GM19035 (cell line): ENCODE measurements around the gene ADARB2.
"Not testable (repeated sequence)": the region's sequence is repeated elsewhere in the genome, so short reads cannot be mapped to it uniquely, and the experiment has no call there.

Experiments
- ATAC-seq: cut with Tn5 transposase; IDR thresholded peaks from one replicate; pipeline ENCODE4 v1.9.1; 2021; ENCODE audit not compliant: unreplicated experiment

Gene ADARB2

DNA sequence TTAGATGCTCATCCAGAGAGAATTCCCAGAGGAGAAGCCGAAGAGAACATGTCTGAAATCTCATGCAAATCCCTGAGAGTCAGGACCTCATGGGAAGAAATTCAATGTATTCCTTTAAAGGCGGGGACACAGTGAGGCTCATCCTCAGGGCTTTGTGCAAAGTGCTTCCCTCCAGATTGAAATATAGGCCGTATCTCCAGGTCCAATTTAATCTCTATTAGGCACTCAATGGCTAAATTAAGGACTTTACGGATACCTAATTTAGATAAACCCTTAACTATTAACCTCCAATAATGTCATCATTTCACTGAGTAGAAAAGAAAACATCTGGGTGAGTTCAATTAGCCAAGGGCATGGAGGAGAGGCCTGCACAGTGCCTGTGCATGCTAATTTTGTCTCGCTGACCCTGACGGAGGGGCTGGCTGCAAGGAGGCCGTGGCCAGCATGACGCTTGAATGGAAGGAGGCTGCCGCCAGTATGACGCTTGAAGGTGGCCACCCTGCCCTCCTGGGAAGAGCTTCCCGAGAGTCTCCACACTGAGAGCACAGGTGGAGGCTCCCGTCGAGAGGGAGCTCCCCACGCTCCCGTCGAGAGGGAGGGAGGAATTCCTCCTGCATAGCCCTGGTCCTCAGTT, 287.6 kb downstream of the ADARB2 start:
- ATAC-seq: no peak

DNA sequence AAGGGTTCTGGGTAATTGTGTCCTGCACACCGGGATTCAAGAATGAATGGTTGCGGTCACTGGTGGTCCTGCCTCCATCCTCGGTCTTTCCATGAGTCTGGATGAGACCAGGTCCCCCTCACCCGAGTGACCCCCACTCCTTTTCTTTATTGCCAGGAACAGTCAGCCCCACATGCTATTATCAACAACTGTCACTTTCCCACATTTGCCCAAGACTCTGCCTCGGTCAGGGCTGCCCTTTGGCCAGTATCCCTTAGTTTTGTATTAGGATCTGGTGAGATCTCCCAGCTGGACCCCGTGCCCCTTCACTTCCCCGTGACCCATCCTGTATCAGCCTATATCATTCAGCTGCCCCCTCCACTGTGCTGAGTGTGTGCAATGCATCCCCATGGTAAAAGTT, 288.3 kb downstream of the ADARB2 start:
- ATAC-seq: no peak

DNA sequence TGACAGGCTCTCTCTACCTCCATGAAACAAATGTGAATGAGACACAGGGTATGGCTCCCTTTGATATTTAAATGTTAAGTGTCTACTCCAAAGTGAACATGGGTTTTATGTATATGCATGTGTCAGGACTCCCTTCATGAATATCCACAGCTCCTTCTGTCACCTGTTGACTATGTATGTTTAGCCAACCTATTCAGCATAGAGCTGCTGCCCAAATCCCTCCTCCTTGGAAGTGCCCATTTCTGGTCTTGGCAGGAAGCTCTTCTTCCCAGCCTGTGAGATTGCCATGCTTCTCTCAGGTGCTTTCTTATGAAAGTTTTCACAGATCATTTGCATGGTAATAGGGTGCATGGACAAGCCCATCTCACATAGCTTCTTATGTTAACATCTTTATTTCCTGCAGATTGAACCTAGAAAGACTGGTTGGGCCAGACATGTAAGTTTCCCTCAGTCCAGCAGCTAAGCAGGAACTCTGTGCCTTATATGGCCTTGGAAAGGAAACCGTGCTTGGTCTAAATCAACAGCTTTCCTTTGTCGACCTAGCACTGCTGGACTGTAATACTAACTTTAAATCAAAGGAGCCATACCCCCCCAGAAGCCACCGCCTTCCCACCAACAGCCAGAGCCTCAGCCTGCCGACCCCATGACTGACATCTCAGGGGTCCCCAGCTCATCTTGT, 288.9 kb downstream of the ADARB2 start:
- ATAC-seq: no peak

DNA sequence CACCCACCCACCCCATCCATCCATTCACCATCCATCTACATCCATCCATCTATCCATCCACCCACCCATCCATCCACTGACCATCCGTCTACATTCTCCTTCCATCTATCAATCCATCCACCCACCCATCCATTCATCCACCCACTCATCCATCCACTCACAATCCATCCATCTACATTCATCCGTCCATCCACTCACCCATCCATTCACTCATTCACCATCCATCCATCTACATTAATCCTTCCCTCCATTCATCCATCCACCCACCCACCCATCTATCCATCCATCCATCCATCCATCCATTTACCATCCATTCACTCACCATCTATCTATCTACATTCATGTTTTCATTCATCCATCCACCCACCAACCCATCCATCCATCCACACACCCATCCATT, 292.5 kb downstream of the ADARB2 start:
- no peak for ATAC-seq

DNA sequence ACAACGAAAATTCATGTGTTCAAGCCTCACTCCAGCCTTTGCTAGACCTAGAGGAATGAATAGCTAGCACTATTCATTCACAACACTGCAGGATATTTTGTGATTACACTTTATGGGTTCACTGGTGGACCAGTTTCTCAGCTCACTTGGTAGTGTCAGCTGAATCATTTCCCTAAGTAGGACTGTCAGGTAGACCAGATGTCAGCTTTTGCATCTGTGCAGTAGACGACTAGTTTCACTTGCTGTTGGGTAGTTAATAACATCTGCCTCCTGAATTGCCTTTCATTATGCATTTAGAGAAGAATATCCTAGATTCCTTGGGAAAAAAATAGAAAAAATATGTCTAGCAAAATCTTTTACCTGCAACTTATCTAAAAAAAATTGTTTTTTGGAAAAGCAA, 296.4 kb downstream of the ADARB2 start:
- ATAC-seq: no peak

DNA sequence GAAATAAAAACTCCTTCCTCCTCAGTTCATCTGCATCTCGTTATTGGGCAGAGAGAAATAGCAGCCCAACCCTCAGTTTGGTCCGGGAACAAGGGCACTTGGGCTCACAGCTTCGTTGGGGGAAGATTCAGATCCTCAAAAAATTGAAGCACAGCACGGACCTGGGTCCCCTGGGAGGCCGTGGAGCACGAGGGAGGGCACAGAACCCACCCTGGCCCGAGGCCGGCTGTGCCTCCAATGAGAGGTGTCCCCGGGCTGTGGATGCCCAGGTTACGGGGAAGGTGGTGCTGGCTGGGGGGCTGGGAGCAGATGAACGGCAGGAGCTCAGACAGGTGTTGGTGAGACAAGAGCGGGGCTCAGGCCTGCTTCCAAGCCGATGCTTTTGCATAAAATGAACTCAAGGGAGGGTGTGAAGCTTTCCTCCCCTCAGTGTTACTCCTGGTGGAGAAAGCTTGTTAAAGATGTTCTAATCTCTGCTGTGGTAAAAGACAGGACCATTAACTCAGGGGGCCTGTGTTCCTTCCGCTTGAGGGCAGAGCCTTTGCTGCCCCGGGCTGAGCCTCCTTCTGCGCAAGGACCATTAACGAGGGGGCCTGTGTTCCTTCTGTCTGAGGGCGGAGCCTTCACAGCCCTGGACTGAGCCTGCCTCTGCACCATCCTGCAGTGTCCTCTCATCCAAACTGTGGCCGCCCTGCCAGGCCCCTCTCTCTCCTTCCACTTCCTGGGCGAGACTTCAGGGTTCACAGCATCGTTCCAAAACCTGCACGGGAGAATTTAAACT, 302.2 kb downstream of the ADARB2 start:
- ATAC-seq: no peak

DNA sequence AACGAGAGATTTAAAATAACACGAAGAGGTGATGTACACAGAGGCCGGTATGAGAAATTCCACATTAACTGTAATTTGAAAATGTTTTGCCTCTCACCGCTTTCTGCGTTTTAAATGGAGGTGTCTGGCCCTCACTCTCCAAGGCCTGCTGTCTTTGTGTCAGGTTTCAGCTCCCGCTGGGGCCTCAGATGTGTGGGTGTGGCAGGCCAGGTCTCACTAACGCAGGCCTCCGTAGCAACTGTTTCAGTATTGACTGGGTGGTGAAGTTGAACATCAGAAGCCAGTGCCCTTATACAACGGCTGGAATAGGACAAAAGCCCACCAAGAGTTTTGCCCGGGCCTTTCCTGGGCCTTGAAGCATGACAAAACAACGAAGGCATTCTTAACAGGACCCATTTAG, 303.1 kb downstream of the ADARB2 start:
- no peak for ATAC-seq

DNA sequence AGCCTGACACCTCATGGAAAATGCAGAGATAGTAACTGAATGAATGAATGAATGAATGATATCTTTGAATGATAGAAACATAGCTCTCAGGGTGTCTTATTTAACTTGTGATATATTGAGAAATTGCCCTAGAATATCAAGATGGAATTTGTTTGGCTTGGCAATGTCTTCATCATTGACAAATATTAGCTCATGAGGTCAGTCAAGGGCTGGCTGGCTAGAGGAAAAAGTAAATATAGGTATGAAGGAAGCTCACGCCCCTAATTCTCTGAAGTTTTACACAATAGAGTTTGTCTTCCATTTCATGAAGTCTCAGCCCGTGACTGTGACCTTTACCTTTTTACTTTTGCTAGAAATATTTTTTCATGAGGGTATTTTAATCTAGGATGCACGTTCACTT, 305.2 kb downstream of the ADARB2 start:
- no peak for ATAC-seq

DNA sequence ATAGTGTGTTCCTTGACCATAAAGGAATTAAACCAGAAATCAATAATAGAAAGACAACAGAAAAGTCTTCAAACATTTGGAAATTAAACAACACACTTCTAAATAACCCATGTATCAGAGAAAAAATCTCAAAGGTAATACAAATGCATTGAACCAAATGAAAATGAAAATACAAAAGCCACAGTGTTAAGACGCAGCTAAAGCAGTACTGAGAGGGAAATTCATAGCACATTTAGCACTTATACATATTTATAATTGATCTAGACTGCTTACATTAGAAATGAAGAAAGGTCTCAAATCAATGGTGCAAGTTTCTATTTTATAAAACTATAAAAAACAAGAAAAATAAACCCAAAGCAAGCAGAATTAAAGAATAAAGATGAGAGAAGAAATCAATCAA, 306.1 kb downstream of the ADARB2 start:
- no peak for ATAC-seq

DNA sequence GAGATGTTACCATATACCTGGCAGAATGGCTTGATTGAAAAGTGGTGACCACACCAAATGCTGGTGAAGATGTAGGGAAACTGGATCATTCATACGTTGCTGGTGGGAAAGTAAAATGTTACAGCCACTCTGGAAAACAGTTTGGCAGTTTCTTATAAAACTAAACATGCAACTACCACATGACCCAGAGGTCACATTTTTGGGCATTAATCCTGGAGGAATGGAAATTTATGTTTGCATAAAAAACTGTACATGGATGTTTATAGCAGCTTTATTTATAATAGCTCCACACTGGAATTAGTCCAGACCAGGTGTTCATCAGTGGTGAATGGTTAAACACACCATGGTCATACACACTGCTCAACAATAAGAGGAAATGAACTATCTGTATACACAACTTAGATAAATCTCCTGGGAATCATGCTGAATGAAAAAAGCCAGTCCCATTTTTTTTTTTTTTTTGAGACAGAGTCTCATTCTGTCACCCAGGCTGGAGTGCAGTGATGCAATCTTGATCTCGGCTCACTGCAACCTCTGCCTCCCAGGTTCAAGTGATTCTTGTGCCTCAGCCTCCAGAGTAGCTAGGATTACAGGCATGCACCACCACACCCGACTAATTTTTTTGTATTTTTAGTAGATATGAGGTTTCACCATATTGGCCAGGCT, 309.7 kb downstream of the ADARB2 start:
- not testable (repeated sequence) for ATAC-seq

DNA sequence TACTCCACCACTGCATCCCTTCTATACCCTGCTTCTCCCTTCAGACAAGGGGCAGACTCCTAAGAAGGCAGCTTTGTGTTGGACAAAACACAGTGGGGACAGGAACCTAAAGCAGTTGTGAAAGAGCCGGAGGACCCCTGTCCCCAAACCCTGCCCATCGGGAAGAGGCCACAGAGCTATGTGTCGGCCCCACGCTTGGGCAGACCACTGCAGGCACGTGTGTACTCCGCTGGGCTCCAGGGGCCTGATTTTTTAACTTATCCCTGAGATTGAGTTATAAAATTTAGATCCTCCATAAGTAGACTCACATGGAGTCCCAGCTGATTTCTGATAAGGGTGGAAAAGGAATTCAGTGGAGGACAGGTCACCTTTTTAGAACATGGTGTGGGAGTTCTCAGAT, 310.5 kb downstream of the ADARB2 start:
- no peak for ATAC-seq

DNA sequence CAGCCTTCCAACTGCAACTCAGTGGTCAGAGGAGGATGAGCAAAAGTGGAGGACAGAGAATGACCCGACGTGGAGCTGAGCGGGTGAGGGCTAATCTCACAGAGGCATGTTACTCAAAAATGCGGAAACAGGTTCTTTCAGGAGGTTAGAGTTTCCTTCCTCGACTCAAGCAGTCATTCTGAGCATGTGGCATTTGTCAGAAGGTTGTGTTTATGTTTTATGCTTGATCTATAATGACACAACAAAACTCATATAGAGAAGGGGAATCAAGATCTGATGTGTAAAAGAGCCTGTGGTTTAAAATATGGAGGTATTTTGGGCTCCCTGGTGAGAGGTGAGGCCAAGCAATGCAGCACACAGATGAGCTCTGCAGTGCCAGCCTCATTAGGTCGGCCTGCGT, 311.4 kb downstream of the ADARB2 start:
- peak; percentile 70 for ATAC-seq

DNA sequence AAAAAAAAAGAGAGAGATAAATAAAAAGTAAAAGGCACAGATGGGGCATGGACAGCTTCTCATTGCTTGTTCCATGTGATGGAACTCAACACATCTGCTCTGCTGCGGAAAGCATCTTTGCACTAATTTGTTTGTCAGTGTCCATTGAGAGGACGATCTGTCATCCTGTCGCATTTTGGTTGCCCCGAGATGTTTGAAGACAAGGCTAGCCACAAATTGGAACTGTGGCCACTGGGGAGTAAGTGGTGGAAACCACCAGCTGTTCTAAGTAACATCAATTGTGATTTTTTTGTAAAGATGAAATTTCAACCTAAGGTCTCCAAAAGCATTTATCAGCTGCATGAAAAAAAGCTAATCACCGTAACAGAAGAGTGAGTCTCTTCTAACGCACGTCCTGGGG, 312.7 kb downstream of the ADARB2 start:
- no peak for ATAC-seq

DNA sequence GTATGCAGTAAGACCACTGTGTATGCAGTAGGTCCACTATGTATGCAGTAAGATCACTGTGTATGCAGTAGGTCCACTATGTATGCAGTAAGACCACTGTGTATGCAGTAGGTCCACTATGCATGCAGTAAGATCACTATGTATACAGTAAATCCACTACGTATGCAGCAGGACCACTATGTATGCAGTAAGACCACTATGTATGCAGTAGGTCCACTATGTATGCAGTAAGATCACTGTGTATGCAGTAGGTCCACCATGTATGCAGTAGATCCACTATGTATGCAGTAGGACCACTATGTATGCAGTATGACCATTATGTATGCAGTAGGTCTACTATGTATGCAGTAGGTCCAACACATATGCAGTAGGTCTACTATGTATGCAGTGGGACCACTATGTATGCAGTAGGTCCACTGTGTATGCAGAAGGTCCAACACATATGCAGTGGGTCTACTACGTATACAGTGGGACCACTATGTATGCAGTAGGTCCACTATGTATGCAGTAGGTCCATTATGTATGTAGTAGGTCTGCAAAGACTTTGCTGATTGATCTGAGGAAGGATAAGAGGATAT, 313.6 kb downstream of the ADARB2 start:
- ATAC-seq: no peak

DNA sequence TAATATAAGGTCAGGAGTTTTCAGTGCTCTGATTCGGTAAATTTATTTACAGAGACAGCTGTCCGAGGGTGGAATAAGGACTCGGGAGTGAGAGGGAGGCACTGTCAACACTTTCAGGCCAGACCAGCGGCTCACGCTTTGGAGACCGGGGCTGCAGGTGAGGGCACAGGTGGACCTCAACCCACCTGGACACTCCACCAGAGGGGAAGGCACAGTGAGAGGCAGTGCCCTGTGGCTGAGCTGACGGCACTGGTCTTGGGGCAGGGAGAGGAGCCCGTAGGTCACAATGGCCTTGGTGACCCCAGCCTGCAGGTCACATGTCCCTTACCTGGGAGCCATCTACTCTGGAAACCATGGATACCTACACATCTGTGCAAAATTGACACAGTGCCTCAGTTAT, 315.1 kb downstream of the ADARB2 start:
- no peak for ATAC-seq

DNA sequence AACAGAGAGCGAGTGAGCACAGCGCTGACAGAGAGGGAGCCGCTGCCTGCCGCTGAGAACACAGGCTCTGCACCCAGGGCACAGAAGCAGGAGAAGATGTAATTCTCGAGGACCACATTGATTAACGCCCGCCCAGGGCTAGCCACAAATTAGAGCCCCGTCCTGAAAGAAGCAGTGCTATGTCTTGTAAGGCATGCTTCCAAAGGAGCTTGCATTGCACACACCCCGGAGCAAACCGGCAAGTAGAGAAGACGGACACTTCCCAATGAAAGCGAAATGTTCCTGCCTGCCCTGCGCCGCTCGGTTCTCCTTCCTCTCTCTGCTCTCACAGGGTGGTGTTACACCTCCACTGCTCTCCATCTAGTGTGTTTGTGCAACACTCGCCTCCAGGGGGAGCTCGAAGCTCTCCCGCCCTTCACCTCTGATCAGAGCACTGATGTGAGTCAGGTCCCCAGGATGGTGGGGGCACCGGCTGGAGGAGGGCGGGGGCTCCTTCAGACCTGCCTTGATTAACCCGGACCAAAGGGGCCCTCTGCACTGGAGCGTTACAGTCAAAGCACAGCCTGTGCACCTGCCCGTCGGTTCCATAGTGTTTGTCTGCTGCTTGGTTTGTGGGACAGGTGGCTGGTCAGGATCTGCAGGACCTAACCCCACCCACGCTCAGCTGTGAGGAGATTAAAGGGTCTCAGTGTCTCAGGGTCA, 316.5 kb downstream of the ADARB2 start:
- ATAC-seq: peak; percentile 93

DNA sequence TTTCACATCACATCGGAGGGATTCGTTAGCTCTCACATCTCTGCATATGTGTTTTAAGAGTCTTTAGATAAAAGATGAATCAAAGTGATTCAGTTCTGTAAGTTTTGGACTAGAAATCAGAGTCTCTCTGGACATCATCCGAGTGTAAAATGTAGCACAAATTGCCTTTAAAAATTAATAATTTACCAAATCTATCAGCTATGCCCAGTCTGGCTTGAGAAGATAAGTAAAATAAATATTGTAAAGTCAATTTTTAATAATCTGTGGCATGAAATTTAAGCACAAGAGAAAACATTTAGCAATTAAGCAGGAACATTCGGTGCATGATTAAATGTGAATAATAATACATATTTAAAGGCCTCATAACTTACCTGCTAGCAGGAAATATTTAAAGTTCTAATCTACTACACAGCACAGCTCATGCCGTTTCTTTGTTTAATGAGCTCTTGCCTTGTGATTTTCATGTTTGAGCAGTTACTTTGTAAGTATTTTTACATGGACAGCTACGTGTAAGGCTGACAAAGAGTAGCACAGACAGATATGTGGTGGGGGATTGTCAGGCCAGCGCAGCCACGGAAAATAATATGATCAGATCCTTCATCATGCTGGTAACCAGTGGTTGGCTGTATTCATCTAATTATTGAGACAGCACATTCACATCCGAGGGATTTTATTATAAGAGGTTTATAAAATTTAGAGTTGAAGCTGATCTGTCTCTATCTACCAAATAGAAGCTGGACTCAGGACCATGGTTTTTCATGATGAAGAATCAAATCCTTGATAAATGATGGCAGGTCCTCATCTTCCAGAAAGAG, 317.3 kb downstream of the ADARB2 start:
- no peak for ATAC-seq

DNA sequence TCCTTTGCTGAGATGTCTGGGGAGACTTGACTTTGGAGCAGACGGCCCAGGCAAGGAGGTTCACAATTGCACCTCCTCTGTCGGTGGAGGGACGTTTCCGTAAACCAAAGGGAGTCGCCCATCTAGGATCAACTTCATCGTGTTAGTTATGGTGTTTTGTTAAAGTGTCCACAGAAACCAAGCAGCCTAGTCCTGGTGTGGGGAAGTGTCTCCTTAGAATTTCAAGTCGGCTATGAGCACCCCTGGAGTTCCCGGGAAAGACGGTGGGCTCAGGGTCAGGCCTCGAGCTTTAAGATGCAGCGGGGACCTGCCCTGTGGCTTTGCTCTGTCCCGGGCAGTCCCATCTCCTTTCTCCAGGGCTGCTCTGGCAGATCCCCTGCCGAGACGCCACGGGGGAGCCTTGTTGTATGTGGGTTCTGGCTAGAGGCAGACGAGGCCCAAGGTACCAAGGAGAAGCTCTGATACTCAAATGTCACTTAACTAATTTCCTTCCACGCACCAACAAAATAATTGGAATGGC, 319.2 kb downstream of the ADARB2 start:
- ATAC-seq: no peak

DNA sequence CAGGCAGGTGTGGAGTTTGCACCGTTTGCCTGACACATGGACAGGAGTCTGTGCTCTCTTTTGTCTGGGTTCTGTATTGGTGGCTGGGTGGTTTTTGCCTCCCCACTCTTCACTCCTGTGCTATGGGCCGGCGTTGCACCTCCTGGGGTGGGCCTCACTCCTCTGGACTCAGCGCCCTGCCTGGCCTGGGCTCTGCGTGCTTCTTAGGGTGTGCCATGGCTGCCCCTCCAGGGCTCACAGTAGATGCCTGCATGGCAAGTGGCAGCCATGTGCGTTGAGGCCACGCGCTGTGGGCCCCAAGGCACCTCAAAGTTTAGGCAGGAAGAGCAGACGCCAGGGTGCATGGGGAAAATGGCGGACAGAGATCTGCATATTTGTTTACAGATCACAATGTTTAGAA, 319.8 kb downstream of the ADARB2 start:
- no peak for ATAC-seq
